ENCODE data around the gene FAM47E.
A peak's percentile ranks its signal among the peaks of the same experiment; 100 is the strongest.

The FAM47E gene, protein sequence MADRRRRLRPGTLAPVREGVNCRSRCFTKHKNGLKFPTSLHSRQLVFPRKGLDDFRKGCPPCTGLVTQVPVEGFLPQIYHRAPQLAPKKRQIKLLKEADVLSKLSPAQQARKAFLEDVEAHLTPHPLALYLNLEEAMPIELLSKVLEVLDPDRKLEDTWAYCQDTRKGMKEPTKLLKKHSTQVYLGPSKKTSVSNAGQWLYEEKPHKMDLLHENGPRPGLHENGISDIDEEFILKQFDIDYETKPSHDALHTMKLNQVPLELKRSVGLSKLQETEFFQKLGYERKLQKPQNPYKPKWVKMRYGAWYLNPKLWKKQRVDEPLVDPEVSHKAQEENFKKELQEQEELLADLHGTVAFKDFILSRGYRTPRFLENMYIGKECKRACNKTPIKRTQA

DNA sequence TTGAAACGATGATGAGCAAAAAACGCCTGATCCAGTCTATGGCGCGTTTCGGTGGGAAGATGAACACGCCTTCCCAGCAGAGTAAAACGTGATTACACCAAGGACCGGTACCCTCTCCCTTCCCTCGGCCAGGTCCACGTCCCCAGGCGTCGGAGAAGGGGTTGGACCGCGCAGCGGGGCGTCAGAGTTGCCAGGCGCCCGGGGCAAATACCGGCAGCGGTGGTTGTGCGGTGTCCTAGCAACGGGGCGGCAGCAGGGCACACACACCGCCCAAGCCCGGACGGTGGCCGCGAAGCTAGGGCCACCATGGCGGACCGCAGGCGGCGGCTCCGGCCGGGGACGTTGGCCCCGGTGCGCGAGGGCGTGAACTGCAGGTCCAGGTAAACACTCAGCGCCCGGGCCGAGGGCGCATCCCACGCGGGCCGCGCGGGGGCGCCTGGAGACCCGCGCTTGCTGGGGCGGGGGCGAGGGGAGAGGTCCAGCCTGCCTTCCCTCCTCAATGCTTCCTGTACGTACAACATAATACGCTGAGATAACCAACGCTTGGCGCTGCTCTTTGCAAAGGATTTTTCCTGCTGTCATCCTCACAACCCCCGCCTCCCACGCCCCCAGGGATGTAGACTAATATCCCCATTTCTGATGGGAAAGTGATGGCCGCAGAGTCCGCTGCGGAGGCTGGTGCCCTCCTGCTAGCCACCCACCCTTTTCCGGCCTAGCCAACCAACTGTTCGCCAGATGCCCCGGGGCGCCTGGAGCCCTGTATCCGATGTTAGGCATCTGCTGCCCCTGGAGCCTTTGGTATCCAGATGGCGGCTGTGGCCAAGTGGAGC is at the start of gene FAM47E:
FAM47E (plus strand) TSS at position 281 of the 830 bp plus-strand sequence; CDS start at position 307, 26 bp downstream.
- TF ChIP-seq, protein P1, sequence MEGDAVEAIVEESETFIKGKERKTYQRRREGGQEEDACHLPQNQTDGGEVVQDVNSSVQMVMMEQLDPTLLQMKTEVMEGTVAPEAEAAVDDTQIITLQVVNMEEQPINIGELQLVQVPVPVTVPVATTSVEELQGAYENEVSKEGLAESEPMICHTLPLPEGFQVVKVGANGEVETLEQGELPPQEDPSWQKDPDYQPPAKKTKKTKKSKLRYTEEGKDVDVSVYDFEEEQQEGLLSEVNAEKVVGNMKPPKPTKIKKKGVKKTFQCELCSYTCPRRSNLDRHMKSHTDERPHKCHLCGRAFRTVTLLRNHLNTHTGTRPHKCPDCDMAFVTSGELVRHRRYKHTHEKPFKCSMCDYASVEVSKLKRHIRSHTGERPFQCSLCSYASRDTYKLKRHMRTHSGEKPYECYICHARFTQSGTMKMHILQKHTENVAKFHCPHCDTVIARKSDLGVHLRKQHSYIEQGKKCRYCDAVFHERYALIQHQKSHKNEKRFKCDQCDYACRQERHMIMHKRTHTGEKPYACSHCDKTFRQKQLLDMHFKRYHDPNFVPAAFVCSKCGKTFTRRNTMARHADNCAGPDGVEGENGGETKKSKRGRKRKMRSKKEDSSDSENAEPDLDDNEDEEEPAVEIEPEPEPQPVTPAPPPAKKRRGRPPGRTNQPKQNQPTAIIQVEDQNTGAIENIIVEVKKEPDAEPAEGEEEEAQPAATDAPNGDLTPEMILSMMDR (conservative IDR thresholded peaks at IDR 0.05; ENCODE audit: low read depth) = peak; percentile 59
- ChIA-PET POLR2A (ENCODE audit: low non-redundant PET) (no interaction called here), CTCF (interaction anchor here (1.0 to 1.8 kb wide), 3 partner anchors 9 to 72 kb away, joined by 3 to 7 read pairs (median 6); no protein-coding TSS in a partner anchor)
- DNase-seq (ENCODE audit: low spot score) = peak; percentile 38
- H3K27ac ChIP-seq = no peak within 1 kb of the TSS

DNA sequence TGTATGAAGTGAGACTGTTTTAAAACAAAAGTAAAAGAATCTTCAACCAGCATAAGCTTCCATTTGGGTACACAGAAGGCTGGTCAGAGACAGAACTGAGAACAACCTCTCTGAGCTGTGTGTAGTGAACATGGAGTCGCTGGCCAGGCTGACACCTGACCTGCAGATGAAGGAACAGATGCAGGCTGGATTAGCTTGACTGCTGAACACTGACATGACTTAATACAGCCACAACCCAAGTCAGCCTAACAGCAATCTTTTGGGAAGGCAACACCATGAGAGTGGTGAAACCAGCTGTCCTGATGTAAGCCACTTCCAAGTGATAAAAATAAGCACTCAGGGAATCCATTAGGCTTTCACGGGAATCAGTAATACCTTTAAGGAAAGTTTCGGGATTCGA is 48.0 kb upstream of the FAM47E start:
- POLR2A ChIA-PET (ENCODE audit: low non-redundant PET) = no interaction called here
- CTCF ChIA-PET = interaction anchor here (0.7 kb wide), 1 partner anchor 20 kb away, joined by 3 read pairs; no protein-coding TSS in a partner anchor
- TF ChIP-seq, protein P1 (conservative IDR thresholded peaks at IDR 0.05; ENCODE audit: low read depth) = no peak
- H3K27ac ChIP-seq = no peak overlapping the region
- DNase-seq (ENCODE audit: low spot score) = no peak

DNA sequence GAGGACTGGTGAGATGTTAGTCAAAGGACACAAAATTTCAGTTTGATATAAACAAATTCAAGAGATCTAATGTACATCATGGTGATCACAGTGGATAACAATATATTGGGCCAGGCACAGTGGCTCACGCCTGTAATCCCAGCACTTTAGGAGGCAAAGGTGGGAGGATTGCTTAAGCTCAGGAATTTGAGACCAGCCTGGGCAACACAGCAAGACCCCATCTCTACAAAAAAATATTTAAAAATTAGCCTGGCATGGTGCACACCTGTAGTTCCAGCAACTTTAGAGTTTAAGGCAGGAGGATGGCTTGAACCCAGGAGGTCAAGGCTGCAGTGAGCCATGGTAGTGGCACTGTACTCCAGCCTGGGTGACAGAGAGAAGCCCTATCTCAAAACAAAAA is 46.6 kb upstream of the FAM47E start:
- TF ChIP-seq, protein P1 (conservative IDR thresholded peaks at IDR 0.05; ENCODE audit: low read depth) = no peak
- no peak for DNase-seq (ENCODE audit: low spot score)
- no peak overlapping the region for H3K27ac ChIP-seq
- ChIA-PET POLR2A (ENCODE audit: low non-redundant PET) (no interaction called here), CTCF (interaction anchor here (0.6 kb wide), 1 partner anchor 678 kb away, joined by 3 read pairs; no protein-coding TSS in a partner anchor)

DNA sequence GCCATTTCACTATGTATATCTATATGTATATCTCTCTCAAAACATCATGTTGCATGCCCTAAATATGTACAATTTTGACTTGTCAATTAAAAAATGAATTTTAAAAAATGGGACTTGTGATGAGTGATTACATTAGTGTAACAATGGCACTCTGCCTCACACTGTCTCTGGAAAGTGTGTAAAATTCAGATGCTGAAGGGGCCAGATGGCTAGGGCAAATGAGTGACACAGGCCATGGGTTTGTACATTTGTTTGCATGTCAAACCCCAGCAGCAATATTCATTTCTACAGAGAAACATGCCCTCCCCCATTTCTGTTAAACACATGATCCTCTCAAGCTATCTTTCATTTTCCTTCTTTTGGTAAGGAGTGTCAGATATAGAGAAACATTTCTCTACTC is 46.0 kb upstream of the FAM47E start:
- CTCF ChIA-PET = interaction anchor here (0.6 kb wide), 1 partner anchor 679 kb away, joined by 3 read pairs; no protein-coding TSS in a partner anchor
- TF ChIP-seq, protein P1 (conservative IDR thresholded peaks at IDR 0.05; ENCODE audit: low read depth) = no peak
- H3K27ac ChIP-seq = no peak overlapping the region
- POLR2A ChIA-PET (ENCODE audit: low non-redundant PET) = no interaction called here
- no peak for DNase-seq (ENCODE audit: low spot score)

DNA sequence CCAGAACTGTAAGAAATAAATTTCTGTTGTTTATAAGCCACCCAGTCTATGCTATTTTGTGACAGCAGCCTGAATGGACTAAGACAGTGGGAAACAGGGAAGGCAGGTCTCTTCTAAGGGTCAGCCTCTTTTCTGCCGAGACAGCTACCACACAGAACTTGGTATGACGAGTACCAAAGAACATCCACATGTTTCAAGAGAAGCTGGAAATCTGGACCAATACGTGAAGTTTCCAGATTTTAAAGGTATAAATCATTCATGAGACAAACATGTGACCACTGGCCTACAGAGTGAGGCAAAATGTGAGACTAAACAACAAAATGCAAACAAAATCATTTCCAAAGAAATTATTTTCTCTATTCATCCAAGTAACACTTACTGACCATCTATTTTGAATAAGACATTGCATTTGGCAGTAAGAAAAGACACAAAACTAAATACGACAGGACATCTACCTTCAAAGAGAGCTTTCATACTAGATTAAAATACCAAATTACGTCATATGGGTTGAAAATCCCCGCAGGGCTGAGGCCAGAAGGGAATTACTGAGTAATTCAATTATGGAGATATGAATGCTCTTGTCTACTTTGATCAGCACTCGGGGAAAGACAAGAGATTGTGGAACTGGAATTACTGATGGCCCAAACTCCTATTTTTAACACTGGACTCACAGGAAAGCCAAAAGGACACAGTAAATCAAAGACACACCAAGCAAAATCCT is 45.1 kb upstream of the FAM47E start:
- CTCF ChIA-PET = no interaction called here
- POLR2A ChIA-PET (ENCODE audit: low non-redundant PET) = no interaction called here
- H3K27ac ChIP-seq = no peak overlapping the region
- TF ChIP-seq, protein P1 (conservative IDR thresholded peaks at IDR 0.05; ENCODE audit: low read depth) = no peak
- no peak for DNase-seq (ENCODE audit: low spot score)

DNA sequence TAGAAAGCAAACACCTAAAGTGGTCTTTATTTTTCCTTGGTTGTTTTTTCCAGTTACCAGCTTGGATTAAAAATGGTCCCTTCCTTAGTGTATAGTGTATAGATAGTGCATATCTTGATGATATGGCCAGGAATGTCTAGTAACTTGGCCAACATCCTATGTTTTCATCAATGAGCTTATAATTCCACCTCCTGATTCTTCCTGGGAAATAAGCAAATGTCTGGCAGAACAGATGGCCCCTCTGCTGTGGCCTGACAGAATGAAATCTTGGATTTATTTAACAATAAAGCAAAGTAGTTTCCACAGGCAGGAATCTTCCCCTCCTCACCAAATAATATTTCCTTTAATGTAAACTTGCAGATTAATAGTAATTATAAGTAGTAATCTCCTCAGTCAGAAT is 44.0 kb upstream of the FAM47E start:
- ChIA-PET POLR2A (ENCODE audit: low non-redundant PET) (no interaction called here), CTCF (no interaction called here)
- TF ChIP-seq, protein P1 (conservative IDR thresholded peaks at IDR 0.05; ENCODE audit: low read depth) = no peak
- H3K27ac ChIP-seq = no peak overlapping the region
- no peak for DNase-seq (ENCODE audit: low spot score)
